Breast epithelium (tissue), 3 donors: ENCODE measurements around the gene GPR183.

Experiments
- POLR2A ChIP-seq: fragments of 450-650 bp; IDR thresholded peaks from one replicate; pipeline ENCODE4 v1.6.1; 2016; ENCODE audit warnings: antibody characterized with exemption, mild to moderate bottlenecking, moderate library complexity
- POLR2AphosphoS5 ChIP-seq, 3 donors: sonication (generic); formaldehyde crosslinking; IDR thresholded peaks; one replicate each; pipeline ENCODE4 v1.6.1; 2017; ENCODE audit warnings: antibody characterized with exemption in 3 of 3
- TF ChIP-seq, protein P1 (sequence below), 3 donors: fragments of 450-650 bp; IDR thresholded peaks; one replicate each; pipeline ENCODE4 v1.5.1; 2016 to 2017; ENCODE audit warnings: antibody characterized with exemption in 3 of 3, mild to moderate bottlenecking in 3 of 3, moderate library complexity in 3 of 3

DNA sequence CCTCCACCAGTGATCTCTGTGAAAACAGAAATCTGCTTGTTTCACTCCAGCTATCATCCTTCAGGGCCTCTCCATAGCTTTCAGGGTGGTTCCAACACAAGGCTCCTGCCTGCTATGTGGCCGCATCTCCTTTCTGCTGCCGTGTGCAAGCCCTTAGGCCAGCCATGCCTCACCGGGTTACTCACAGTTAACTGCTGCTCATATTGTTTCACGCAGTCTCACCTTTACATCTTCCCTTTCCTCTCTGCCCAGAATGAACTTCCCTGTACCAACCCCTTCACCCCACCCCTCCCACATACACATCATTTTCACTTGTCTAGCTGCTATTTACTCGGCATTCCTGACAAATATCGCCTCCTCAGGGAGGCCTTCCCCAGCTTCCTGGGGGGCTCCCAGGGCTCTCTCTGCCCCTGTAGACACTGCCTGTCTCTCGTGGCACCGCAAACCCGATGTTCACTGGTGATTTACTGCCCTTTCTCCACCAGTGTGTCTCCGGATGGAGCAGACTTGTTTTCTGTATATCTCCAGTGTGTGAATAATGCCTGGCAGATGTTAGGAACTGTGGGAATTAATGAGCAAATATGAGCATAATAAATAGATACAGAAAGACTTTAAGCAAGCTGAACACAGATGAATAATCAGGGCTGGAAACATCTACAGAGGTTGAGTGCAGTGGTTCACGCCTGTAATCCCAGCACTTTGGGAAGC, 39.3 kb upstream of the GPR183 start:
- TF ChIP-seq, protein P1, sequence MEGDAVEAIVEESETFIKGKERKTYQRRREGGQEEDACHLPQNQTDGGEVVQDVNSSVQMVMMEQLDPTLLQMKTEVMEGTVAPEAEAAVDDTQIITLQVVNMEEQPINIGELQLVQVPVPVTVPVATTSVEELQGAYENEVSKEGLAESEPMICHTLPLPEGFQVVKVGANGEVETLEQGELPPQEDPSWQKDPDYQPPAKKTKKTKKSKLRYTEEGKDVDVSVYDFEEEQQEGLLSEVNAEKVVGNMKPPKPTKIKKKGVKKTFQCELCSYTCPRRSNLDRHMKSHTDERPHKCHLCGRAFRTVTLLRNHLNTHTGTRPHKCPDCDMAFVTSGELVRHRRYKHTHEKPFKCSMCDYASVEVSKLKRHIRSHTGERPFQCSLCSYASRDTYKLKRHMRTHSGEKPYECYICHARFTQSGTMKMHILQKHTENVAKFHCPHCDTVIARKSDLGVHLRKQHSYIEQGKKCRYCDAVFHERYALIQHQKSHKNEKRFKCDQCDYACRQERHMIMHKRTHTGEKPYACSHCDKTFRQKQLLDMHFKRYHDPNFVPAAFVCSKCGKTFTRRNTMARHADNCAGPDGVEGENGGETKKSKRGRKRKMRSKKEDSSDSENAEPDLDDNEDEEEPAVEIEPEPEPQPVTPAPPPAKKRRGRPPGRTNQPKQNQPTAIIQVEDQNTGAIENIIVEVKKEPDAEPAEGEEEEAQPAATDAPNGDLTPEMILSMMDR (IDR thresholded peaks at IDR 0.05), result no peak
- TF ChIP-seq POLR2A, result no peak
- no peak for TF ChIP-seq POLR2AphosphoS5 (IDR thresholded peaks at IDR 0.05)
